Measurements from ENCODE around the gene PRUNE2. TPM values are rescaled to one million over a fixed set of nuclear protein-coding genes. Genes with fewer than 3 reads are reported as not detected.

PRUNE2 gene
- total and polyA plus RNA-seq, 2 of the 8 experiments (the other 6 are each of a cell fraction or from before 2014, with no cell fraction given): 5.5 to 13.3 TPM

DNA sequence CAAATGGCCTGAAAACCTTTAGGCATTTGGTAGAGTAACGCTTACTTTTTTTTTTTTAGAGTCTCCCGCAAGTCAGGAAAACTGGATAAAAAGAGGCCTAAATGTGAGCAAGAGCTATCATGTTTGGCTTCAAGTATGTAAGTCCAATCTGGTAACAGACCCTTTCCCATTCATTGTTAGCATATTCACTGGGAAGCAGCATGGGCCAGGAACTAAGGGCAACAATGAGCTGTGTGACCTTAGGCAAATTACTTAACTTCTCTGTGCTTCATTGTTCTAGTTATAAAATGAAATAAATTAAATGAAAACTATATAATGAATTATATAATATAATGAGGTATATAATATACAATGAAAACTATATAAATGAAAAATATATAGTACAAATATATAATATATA, 256.0 kb downstream of the PRUNE2 start:
- Histone ChIP-seq H3K14ac (ENCODE audit: insufficient read length) (no peak overlapping the region), H3K23ac (ENCODE audit: insufficient read length) (no peak overlapping the region), H3K56ac (replicated peaks; ENCODE audit: insufficient read length, low read depth, low read length) (no peak overlapping the region), H3K79me1 (ENCODE audit: low read depth, low read length) (no peaks in the 10 kb centered on the region), H3K4me2 (ENCODE audit: insufficient read depth in 1 of 2, low read depth in 2 of 2, low read length in 2 of 2) (no peak overlapping the region), H3K4ac (replicated peaks; ENCODE audit: insufficient read length, low read depth, low read length) (no peak overlapping the region), H2BK20ac (ENCODE audit: low read length) (no peak overlapping the region), H2BK12ac (ENCODE audit: low read depth, low read length) (no peak overlapping the region), H3K27ac (ENCODE audit: low read depth, low read length) (no peak overlapping the region), H3K27me3 (replicated peaks in 1 of 4; ENCODE audit: control insufficient read depth in 3 of 4, extremely low read depth in 1 of 4, insufficient read depth in 3 of 4, low read length in 3 of 4) (no peaks in the 10 kb centered on the region), H3K23me2 (ENCODE audit: low read depth, low read length) (no peaks in the 10 kb centered on the region), H3K9me3 (ENCODE audit: insufficient read depth in 2 of 2, low read depth in 1 of 2, low read length in 1 of 2) (no peaks in the 10 kb centered on the region), H3K36me3 (ENCODE audit: control insufficient read depth in 2 of 4, insufficient read depth in 4 of 4, low read length in 3 of 4) (no peaks in the 10 kb centered on the region), H4K20me1 (replicated peaks in 1 of 2; ENCODE audit: control insufficient read depth in 1 of 2, insufficient read depth in 2 of 2, low read length in 2 of 2) (no peaks in the 10 kb centered on the region), H4K91ac (replicated peaks; ENCODE audit: insufficient read length, low read length) (no peak overlapping the region), H2BK5ac (ENCODE audit: low read depth, low read length) (no peak overlapping the region), H4K8ac (ENCODE audit: extremely low read depth, insufficient read depth, low read length) (no peak overlapping the region), H3K4me1 (replicated peaks in 1 of 4; ENCODE audit: control insufficient read depth in 3 of 4, insufficient read depth in 4 of 4, low read length in 3 of 4) (peaks cover 3 to 6% (median 4%) of the 10 kb centered on the region in 4 experiments; a peak in 4 of 7 replicates), H3K18ac (ENCODE audit: extremely low read depth, low read length) (no peak overlapping the region), H2AK5ac (ENCODE audit: low read depth, low read length) (no peak overlapping the region), H3K79me2 (ENCODE audit: control insufficient read depth in 1 of 2, insufficient read depth in 2 of 2, low read length in 2 of 2) (no peaks in the 10 kb centered on the region), H3K9ac (replicated peaks in 1 of 4; ENCODE audit: extremely low read depth in 1 of 4, low read depth in 3 of 4, low read length in 3 of 4) (no peak overlapping the region), H3K4me3 (ENCODE audit: extremely low read depth in 1 of 4, insufficient read depth in 2 of 4, low read depth in 3 of 4, low read length in 4 of 4) (no peak overlapping the region), H2AFZ (ENCODE audit: low read length) (no peak overlapping the region), H4K5ac (ENCODE audit: insufficient read length, low read depth, low read length) (no peak overlapping the region), H2BK120ac (replicated peaks; ENCODE audit: low read depth, low read length) (no peak overlapping the region), H2BK15ac (ENCODE audit: low read length) (no peak overlapping the region)
- ChIA-PET POLR2A (ENCODE audit: partially characterized antibody) (interaction anchor here (1.4 kb wide), 1 partner anchor 15 kb away, joined by 3 read pairs; no protein-coding TSS in a partner anchor), CTCF (ENCODE audit: partially characterized antibody) (interaction anchor here (0.8 to 1.8 kb wide), 8 partner anchors 9 to 245 kb away, joined by 3 to 8 read pairs (median 5); no protein-coding TSS in a partner anchor)
- FAIRE-seq (no peak), DNase-seq (ENCODE audit: low read depth in 1 of 2, low spot score in 2 of 2) (no peak)
- 96% methylated on average over 2 of the region's 2 CpGs; no CpG with 5 or more reads in 1 of the 2 experiments for WGBS, 2 experiments (ENCODE audit: extremely low coverage in 1 of 2, insufficient coverage in 1 of 2, insufficient read length in 1 of 2, insufficient replicate concordance in 2 of 2, low coverage in 1 of 2, low lambda C conversion rate in 2 of 2, missing lambda C conversion rate in 1 of 2)
- no peak for TF ChIP-seq KDM5A (IDR thresholded peaks at IDR 0.05; ENCODE audit: low read length)

Data from H1 (cell line).